HG03095 (cell line): ENCODE measurements around the gene FAM221A.
"Not testable (repeated sequence)": the region's sequence is repeated elsewhere in the genome, so short reads cannot be mapped to it uniquely, and the experiment has no call there.

Experiments used
- ATAC-seq: cut with Tn5 transposase; IDR thresholded peaks from one replicate; pipeline ENCODE4 v1.9.1; 2021; ENCODE audit warnings: moderate library complexity; ENCODE audit not compliant: unreplicated experiment

FAM221A gene

GRCh38 chr7:23700046-23700445 is 20.0 kb downstream of the FAM221A start:
- no peak for ATAC-seq

GRCh38 chr7:23709081-23709750 is 29.2 kb downstream of the FAM221A start:
- ATAC-seq, result no peak

- ATAC-seq, result no peak
Observed at GRCh38 chr7:23710000-23710399, 30.0 kb downstream of the FAM221A start, which contains the start of gene STK31. STK31 (plus strand) TSS chr7:23710219; CDS start chr7:23710286, 67 bp downstream.

- no peak for ATAC-seq
Observed at GRCh38 chr7:23712368-23713284, 32.6 kb downstream of the FAM221A start.

GRCh38 chr7:23713285-23714149 is 33.5 kb downstream of the FAM221A start:
- no peak for ATAC-seq

- no peak for ATAC-seq
Observed at GRCh38 chr7:23714150-23714464, 34.1 kb downstream of the FAM221A start.

GRCh38 chr7:23714579-23714978 is 34.6 kb downstream of the FAM221A start:
- no peak for ATAC-seq

- no peak for ATAC-seq
Observed at GRCh38 chr7:23715099-23715498, 35.1 kb downstream of the FAM221A start.

- no peak for ATAC-seq
Observed at GRCh38 chr7:23717788-23718187, 37.8 kb downstream of the FAM221A start.

- no peak for ATAC-seq
Observed at GRCh38 chr7:23721456-23721855, 41.5 kb downstream of the FAM221A start.

GRCh38 chr7:23722587-23723216 is 42.7 kb downstream of the FAM221A start:
- ATAC-seq, result not testable (repeated sequence)

GRCh38 chr7:23724113-23724512 is 44.1 kb downstream of the FAM221A start:
- ATAC-seq, result not testable (repeated sequence)

GRCh38 chr7:23742051-23742450 is 62.1 kb downstream of the FAM221A start:
- no peak for ATAC-seq

- no peak for ATAC-seq
Observed at GRCh38 chr7:23743226-23743625, 63.2 kb downstream of the FAM221A start.

GRCh38 chr7:23746629-23747028 is 66.6 kb downstream of the FAM221A start:
- ATAC-seq, result no peak

- no peak for ATAC-seq
Observed at GRCh38 chr7:23751852-23752251, 71.9 kb downstream of the FAM221A start.
